Panc1 (cell line): ENCODE data around the gene PPT1. TPM values are rescaled to one million over a fixed set of nuclear protein-coding genes. Genes with fewer than 3 reads are reported as not detected.

Experiments used
- ATAC-seq: fragments of 200-7000 bp; cut with Tn5 transposase; 2 replicates; pipeline ENCODE4 v1.9.1; 2020; ENCODE audit warnings: mild to moderate bottlenecking, moderate library complexity
- BruUV-seq: library from RNA; stranded (reverse); fragments of 400-500 nt; replicated peaks from 2 replicates; lab custom pipeline; 2021; lab: Mats Ljungman, UMichigan
- CTCF ChIA-PET: fragments of 300-600 bp; sonication (Branson Sonifier 250); formaldehyde crosslinking; loops from one replicate; lab custom pipeline; 2022; ENCODE audit warnings: antibody characterized with exemption; lab: Charles Lee
- POLR2A ChIA-PET: fragments of 300-600 bp; sonication (Branson Sonifier 250); formaldehyde crosslinking; loops from one replicate; lab custom pipeline; 2022; ENCODE audit warnings: antibody characterized with exemption; lab: Charles Lee
- DNase-seq: peaks from one replicate; pipeline ENCODE4 v3.0.0-alpha.2; 2010; ENCODE audit warnings: low read depth, low spot score
- H3K27ac ChIP-seq: 2 replicates; pipeline ENCODE4 v1.5.1; 2011; ENCODE audit warnings: mild to moderate bottlenecking, low read length, inconsistent platforms
- H3K27me3 ChIP-seq: fragments of 200-500 bp; sonication (Bioruptor generic); 2 replicates; pipeline ENCODE4 v1.6.0; 2014; ENCODE audit warnings: low read length, inconsistent platforms; ENCODE audit not compliant: control insufficient read depth, insufficient read depth
- H3K36me3 ChIP-seq: fragments of 200-500 bp; sonication (Bioruptor generic); 2 replicates; pipeline ENCODE4 v1.5.1; 2014; ENCODE audit warnings: inconsistent platforms, mild to moderate bottlenecking, low read length, moderate library complexity; ENCODE audit not compliant: control insufficient read depth, insufficient read depth
- H3K4me1 ChIP-seq: 2 replicates; pipeline ENCODE4 v1.5.1; 2011; ENCODE audit warnings: inconsistent platforms, mild to moderate bottlenecking, low read length, moderate library complexity; ENCODE audit not compliant: control insufficient read depth, insufficient read depth
- H3K4me3 ChIP-seq, 2 experiments: 2 replicates each; pipeline ENCODE4 v1.5.1; 2011 to 2012; ENCODE audit warnings: low read depth in 2 of 2, low read length in 2 of 2, mild to moderate bottlenecking in 2 of 2, inconsistent platforms in 1 of 2, moderate library complexity in 1 of 2
- H3K9me3 ChIP-seq: fragments of 200-500 bp; sonication (Bioruptor generic); 2 replicates; pipeline ENCODE4 v1.5.1; 2014; ENCODE audit warnings: low read depth, mild to moderate bottlenecking, inconsistent platforms, low read length, moderate library complexity; ENCODE audit not compliant: control insufficient read depth, insufficient read depth
- CTCF ChIP-seq: fragments of 450-650 bp; IDR thresholded peaks from 2 replicates; pipeline ENCODE4 v1.5.1; 2017; ENCODE audit warnings: mild to moderate bottlenecking
- POLR2AphosphoS5 ChIP-seq: IDR thresholded peaks from 2 replicates; pipeline ENCODE4 v1.6.1; 2012; ENCODE audit warnings: mild to moderate bottlenecking, low read depth, low read length, moderate library complexity
- REST ChIP-seq, 2 experiments: IDR thresholded peaks; 2 replicates each; pipeline ENCODE4 v1.6.1; 2011 to 2012; ENCODE audit warnings: low read depth in 2 of 2, control low read depth in 1 of 2, low read length in 1 of 2, mild to moderate bottlenecking in 1 of 2, moderate library complexity in 1 of 2; ENCODE audit not compliant: insufficient read depth in 1 of 2
- SIN3A ChIP-seq: IDR thresholded peaks from 2 replicates; pipeline ENCODE4 v1.6.1; 2012; ENCODE audit warnings: low read depth, mild to moderate bottlenecking, low read length, moderate library complexity, borderline replicate concordance; ENCODE audit not compliant: insufficient read depth
- TCF7L2 ChIP-seq: IDR thresholded peaks from 2 replicates; pipeline ENCODE4 v1.6.1; 2011; ENCODE audit warnings: mild to moderate bottlenecking, low read depth, low read length, inconsistent platforms
- in situ Hi-C: cut with HindIII; loops from 2 replicates; pipeline ENCODE4 v1.10.0; 2016; ENCODE audit warnings: low sequenced_read_pairs, low pct_unique_long_range_greater_than_20kb
- intact Hi-C: fragments of 100-400 bp; cut with micrococcal nuclease; formaldehyde crosslinking; loops from one replicate; pipeline ENCODE4 v1.10.0; 2022; ENCODE audit not compliant: unreplicated experiment
- total RNA-seq: library from RNA; stranded (reverse); gene quantifications from one replicate; pipeline ENCODE4 v1.2.1, GENCODE V29; 2021; ENCODE audit not compliant: unreplicated experiment

The PPT1 gene
- total RNA-seq, 1 experiment from 2014 or later = 158 TPM

DNA sequence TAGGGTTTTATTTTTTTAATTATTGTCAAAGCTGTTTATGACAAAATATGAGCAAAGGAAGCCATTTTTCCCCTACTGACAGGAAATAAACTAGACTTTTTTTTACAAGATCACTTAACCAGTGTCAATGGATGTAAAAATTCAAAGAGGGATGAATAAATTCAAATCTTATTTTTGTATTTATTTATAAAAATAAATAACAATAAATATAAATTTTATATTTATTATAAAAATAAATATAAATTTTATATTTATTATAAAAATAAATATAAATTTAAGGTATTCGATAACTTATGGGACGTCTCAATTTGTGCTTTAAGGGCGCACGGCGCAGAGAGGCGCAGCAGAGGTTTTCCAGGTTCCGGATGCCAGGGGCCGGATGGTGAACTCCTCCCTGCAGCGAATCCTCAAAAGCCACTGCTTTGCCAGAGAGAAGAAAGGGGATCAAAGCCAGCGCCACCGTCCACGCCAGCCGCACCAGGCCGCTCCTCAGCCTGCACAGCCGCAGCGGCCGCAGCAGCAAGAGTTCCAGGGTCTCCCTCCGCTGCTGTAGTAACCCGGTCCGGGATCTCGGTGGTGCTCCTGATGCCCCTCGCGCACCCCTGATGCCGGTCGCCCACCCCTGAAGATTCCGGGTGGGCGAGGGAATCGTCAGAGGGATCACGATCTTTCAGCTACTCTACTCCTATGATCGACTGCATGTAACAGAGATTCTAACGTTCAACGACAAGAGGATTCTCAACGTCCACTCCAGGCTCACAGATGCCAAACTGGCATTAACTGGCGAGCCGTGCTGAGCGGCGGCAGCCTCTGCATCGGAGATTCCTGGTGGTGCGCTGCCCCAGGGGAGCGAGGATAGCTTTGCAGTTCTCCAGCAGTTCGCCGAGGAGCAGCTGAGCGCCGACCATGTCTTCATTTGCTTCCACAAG lies 35.6 kb upstream of the PPT1 start:
- Histone ChIP-seq H3K4me3 (no peak overlapping the region), H3K4me1 (no peaks in the 10 kb centered on the region), H3K27ac (no peak overlapping the region), H3K9me3 (no peaks in the 10 kb centered on the region), H3K36me3 (no peaks in the 10 kb centered on the region), H3K27me3 (no peaks in the 10 kb centered on the region)
- POLR2A ChIA-PET = no interaction called here
- no peak for ATAC-seq
- no TSS peak for BruUV-seq
- DNase-seq = no peak
- in situ Hi-C loops (no loop called here), intact Hi-C loops (no loop called here)
- TF ChIP-seq TCF7L2 (no peak), REST (IDR thresholded peaks at IDR 0.05; ENCODE audit: insufficient read depth in 1 of 2, low read depth in 2 of 2, low read length in 1 of 2) (no peak), POLR2AphosphoS5 (no peak), SIN3A (no peak), CTCF (no peak)
- CTCF ChIA-PET = interaction anchor here (1.2 kb wide), 1 partner anchor 11 kb away, joined by 3 read pairs; no protein-coding TSS in a partner anchor

- Histone ChIP-seq H3K36me3 (no peaks in the 10 kb centered on the region), H3K27ac (no peak overlapping the region), H3K4me1 (no peaks in the 10 kb centered on the region), H3K4me3 (no peak overlapping the region), H3K27me3 (no peaks in the 10 kb centered on the region), H3K9me3 (no peaks in the 10 kb centered on the region)
- ChIA-PET POLR2A (no interaction called here), CTCF (interaction anchor here (1.2 kb wide), 1 partner anchor 13 kb away, joined by 3 read pairs; no protein-coding TSS in a partner anchor)
- no TSS peak for BruUV-seq
- no peak for ATAC-seq
- intact Hi-C loops = no loop called here
- in situ Hi-C loops = no loop called here
- DNase-seq = no peak
- no peak for TF ChIP-seq CTCF
- TF ChIP-seq REST (IDR thresholded peaks at IDR 0.05; ENCODE audit: insufficient read depth in 1 of 2, low read depth in 2 of 2, low read length in 1 of 2) = no peak
- no peak for TF ChIP-seq TCF7L2
- TF ChIP-seq POLR2AphosphoS5 = no peak
- TF ChIP-seq SIN3A = no peak
Observed at GRCh38 chr1:40130892-40131291, 33.8 kb upstream of the PPT1 start.
